Mucosa of descending colon (tissue), 3 donors: ENCODE results near the gene OR5A2. TPM values are rescaled to one million over a fixed set of nuclear protein-coding genes. Genes with fewer than 3 reads are reported as not detected.

Experiments used
- ATAC-seq: fragments of 200-7000 bp; cut with Tn5 transposase; one replicate; pipeline ENCODE4 v1.9.1; 2020; ENCODE audit warnings: mild to moderate bottlenecking, moderate library complexity
- DNase-seq, 3 donors: peaks; one replicate each; pipeline ENCODE4 v3.0.0-alpha.2; 2020
- H3K36me3 ChIP-seq: fragments of 200-600 bp; one replicate; pipeline ENCODE4 v1.8.0; 2021; ENCODE audit warnings: low read depth, mild to moderate bottlenecking
- H3K4me1 ChIP-seq: fragments of 200-600 bp; one replicate; pipeline ENCODE4 v1.8.0; 2021; ENCODE audit warnings: low read depth, mild to moderate bottlenecking
- H3K4me3 ChIP-seq: fragments of 200-600 bp; one replicate; pipeline ENCODE4 v1.8.0; 2021; ENCODE audit warnings: mild to moderate bottlenecking
- H3K9me3 ChIP-seq: fragments of 200-600 bp; one replicate; pipeline ENCODE4 v1.8.0; 2021; ENCODE audit warnings: mild to moderate bottlenecking
- CTCF ChIP-seq: fragments of 200-600 bp; IDR thresholded peaks from one replicate; pipeline ENCODE4 v1.8.0; 2022; ENCODE audit warnings: antibody characterized with exemption, mild to moderate bottlenecking
- intact Hi-C, 2 donors: fragments of 100-400 bp; cut with DNase I in 1 of 2; cut with micrococcal nuclease in 1 of 2; formaldehyde crosslinking; loops; one replicate each; pipeline versions ENCODE4 v1.11.0 to v1.11.1; 2022; cut with DNase I, micrococcal nuclease
- total RNA-seq, 3 donors: library from RNA; stranded (reverse); fragmentation: NEBNext Ultra II Directional in 2 of 3; extraction: Animal tissue kit (Norgen Biotek cat#: 25700) in 2 of 3; gene quantifications; one replicate each; pipeline versions ENCODE4 v1.2.1 to v1.2.4, GENCODE V29; 2021 to 2023
- donor health status: DM: no; HTN: no; CAD: no; lungs with moderate emphysema.
- donor health status: DM: no; HTN: no; CAD: no.
- donor health status: DM: no; HTN: yes; CAD: no.

OR5A2 gene
- total RNA-seq, 3 donors from 2014 or later, result not detected

GRCh38 chr11:59427068-59427382 is 812 bp upstream of the OR5A2 start:
- Histone ChIP-seq H3K4me3 (no peak overlapping the region), H3K4me1 (no peaks in the 10 kb centered on the region), H3K36me3 (no peaks in the 10 kb centered on the region), H3K9me3 (no peaks in the 10 kb centered on the region)
- TF ChIP-seq CTCF, result no peak
- ATAC-seq (no peak), DNase-seq (no peak)
- intact Hi-C loops, result no loop called here

- Histone ChIP-seq H3K4me1 (no peaks in the 10 kb centered on the region), H3K4me3 (no peak overlapping the region), H3K36me3 (no peaks in the 10 kb centered on the region), H3K9me3 (no peaks in the 10 kb centered on the region)
- ATAC-seq, result no peak
- intact Hi-C loops, result no loop called here
- no peak for TF ChIP-seq CTCF
- DNase-seq, result no peak
Measured at GRCh38 chr11:59425131-59425530, 1.1 kb downstream of the OR5A2 start.

- ATAC-seq, result no peak
- H3K4me1 ChIP-seq, result no peaks in the 10 kb centered on the region
- no peaks in the 10 kb centered on the region for H3K36me3 ChIP-seq
- no peak for TF ChIP-seq CTCF
- no peaks in the 10 kb centered on the region for H3K9me3 ChIP-seq
- DNase-seq, result no peak
- H3K4me3 ChIP-seq, result no peak overlapping the region
- intact Hi-C loops, result no loop called here
Measured at GRCh38 chr11:59423835-59424234, 2.4 kb downstream of the OR5A2 start.

GRCh38 chr11:59418156-59418555 is 8.1 kb downstream of the OR5A2 start:
- intact Hi-C loops, result no loop called here
- no peak for ATAC-seq
- Histone ChIP-seq H3K4me1 (no peaks in the 10 kb centered on the region), H3K4me3 (no peak overlapping the region), H3K36me3 (no peaks in the 10 kb centered on the region), H3K9me3 (no peaks in the 10 kb centered on the region)
- no peak for DNase-seq
- TF ChIP-seq CTCF, result no peak

DNA sequence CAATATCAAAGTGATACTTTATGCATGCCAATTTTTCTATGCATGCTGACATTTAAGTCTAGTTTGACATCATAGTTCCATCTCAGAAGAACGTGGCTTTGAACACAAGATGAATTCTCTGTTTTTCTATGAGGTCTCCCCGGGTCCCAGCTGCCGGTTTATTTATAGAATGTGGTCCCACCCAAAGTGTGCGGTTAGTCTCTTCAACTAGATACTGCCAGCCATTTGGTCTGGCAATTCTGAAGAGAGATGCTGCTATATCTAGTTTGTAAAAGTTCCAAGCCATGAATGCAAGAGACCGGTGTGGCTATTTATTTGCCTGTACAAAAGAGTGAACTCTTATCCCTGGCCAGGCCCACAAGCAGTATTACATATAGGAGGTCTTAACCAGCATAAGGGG is 9.2 kb downstream of the OR5A2 start:
- no peak for TF ChIP-seq CTCF
- DNase-seq (no peak), ATAC-seq (no peak)
- intact Hi-C loops, result no loop called here
- H3K9me3 ChIP-seq, result no peaks in the 10 kb centered on the region
- no peaks in the 10 kb centered on the region for H3K4me1 ChIP-seq
- no peaks in the 10 kb centered on the region for H3K36me3 ChIP-seq
- no peak overlapping the region for H3K4me3 ChIP-seq

DNA sequence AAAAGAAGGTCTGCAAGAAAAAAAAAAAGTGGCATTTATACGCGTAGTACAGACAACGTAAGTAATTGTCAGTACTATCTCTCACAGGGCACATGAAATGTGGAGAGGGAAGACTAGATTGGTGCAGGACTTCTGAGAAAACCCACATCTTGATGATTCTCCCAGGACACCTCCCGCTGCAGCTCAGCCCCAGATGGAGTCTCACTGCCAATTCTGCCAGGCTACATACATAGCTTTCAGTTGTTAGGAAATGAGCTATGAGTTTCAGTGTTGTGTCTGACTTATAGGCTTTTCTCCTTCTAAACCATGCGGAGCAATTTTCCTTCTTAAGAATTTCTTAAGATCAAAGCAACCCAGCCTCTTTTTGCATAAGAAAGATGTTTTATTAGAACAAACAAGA is 9.6 kb downstream of the OR5A2 start:
- ATAC-seq (no peak), DNase-seq (no peak)
- no peaks in the 10 kb centered on the region for H3K4me1 ChIP-seq
- TF ChIP-seq CTCF, result no peak
- intact Hi-C loops, result no loop called here
- no peaks in the 10 kb centered on the region for H3K9me3 ChIP-seq
- H3K36me3 ChIP-seq, result no peaks in the 10 kb centered on the region
- H3K4me3 ChIP-seq, result no peak overlapping the region
